ENCODE results near the gene AHRR. TPM values are rescaled to one million over a fixed set of nuclear protein-coding genes. Genes with fewer than 3 reads are reported as not detected.
"Not testable (repeated sequence)": the region's sequence is repeated elsewhere in the genome, so short reads cannot be mapped to it uniquely, and the experiment has no call there.

The AHRR gene
- 1.8 and 2.6 TPM in 2 replicates for total RNA-seq
- polyA plus RNA-seq: 1.8 and 2.4 TPM in 2 replicates

GRCh38 chr5:321230-321725 lies at the start of gene AHRR:
TSS of gene AHRR (plus strand) at chr5:321714. CDS start at chr5:343903, 22,189 bp downstream.
- no peak within 1 kb of the TSS for H3K27ac ChIP-seq
- DNase-seq (ENCODE audit: low spot score): peak; percentile 86
- peak within 1 kb of the TSS; percentile 100 for H3K4me2 ChIP-seq
- H4K20me1 ChIP-seq (ENCODE audit: insufficient read depth, poor library complexity, severe bottlenecking): no peaks in the 10 kb centered on the region
- peak within 1 kb of the TSS; percentile 94 for H3K4me3 ChIP-seq
- no peaks in the 10 kb centered on the region for H3K36me3 ChIP-seq (replicated peaks; ENCODE audit: insufficient read depth, low read depth)
- H3K79me2 ChIP-seq: no peaks in the 10 kb centered on the region
- TF ChIP-seq EZH2 (IDR thresholded peaks at IDR 0.05; ENCODE audit: borderline replicate concordance): peak; percentile 46
- TF ChIP-seq EZH2phosphoT487 (IDR thresholded peaks at IDR 0.05; ENCODE audit: low read depth, severe bottlenecking, unreplicated experiment): no peak
- TF ChIP-seq, protein P1, sequence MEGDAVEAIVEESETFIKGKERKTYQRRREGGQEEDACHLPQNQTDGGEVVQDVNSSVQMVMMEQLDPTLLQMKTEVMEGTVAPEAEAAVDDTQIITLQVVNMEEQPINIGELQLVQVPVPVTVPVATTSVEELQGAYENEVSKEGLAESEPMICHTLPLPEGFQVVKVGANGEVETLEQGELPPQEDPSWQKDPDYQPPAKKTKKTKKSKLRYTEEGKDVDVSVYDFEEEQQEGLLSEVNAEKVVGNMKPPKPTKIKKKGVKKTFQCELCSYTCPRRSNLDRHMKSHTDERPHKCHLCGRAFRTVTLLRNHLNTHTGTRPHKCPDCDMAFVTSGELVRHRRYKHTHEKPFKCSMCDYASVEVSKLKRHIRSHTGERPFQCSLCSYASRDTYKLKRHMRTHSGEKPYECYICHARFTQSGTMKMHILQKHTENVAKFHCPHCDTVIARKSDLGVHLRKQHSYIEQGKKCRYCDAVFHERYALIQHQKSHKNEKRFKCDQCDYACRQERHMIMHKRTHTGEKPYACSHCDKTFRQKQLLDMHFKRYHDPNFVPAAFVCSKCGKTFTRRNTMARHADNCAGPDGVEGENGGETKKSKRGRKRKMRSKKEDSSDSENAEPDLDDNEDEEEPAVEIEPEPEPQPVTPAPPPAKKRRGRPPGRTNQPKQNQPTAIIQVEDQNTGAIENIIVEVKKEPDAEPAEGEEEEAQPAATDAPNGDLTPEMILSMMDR (IDR thresholded peaks at IDR 0.05; ENCODE audit: poor library complexity): peak; percentile 49
- peaks cover 55% of the 10 kb centered on the region for H3K27me3 ChIP-seq
- no peaks in the 10 kb centered on the region for H3K9me3 ChIP-seq (ENCODE audit: low read depth)
- WGBS (ENCODE audit: low lambda C conversion rate, missing lambda C conversion rate): under 1% methylated on average over 28 of the region's 51 CpGs
- H3K9me2 ChIP-seq (replicated peaks; ENCODE audit: insufficient read depth): no peaks in the 10 kb centered on the region
- peak within 1 kb of the TSS; percentile 88 for H2AFZ ChIP-seq
- H3K4me1 ChIP-seq (ENCODE audit: insufficient read depth): peaks cover 9% of the 10 kb centered on the region

DNA sequence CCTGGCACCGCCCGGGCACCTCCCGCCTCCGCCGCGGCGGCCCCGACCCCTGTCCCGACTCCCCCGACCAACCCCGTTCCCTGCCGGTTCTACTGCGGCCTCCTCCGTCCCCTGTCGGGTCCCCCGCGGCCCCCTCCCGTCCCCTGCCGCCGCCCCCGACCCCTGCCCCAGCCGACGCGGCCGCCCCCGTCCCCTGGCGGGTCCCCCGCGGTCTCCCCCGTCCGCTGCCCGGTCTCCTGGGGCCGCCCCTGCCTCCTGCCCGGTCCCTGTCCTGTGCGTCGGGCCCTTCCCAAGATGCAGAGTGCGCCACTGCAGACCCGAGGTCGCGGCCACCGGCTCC lies 49.7 kb upstream of the AHRR start:
- not testable (repeated sequence) for H3K9me3 ChIP-seq (ENCODE audit: low read depth); H3K36me3 ChIP-seq (replicated peaks; ENCODE audit: insufficient read depth, low read depth); DNase-seq (ENCODE audit: low spot score); H3K4me1 ChIP-seq (ENCODE audit: insufficient read depth); H3K9me2 ChIP-seq (replicated peaks; ENCODE audit: insufficient read depth); H3K27me3 ChIP-seq; H2AFZ ChIP-seq
- Histone ChIP-seq H4K20me1 (ENCODE audit: insufficient read depth, poor library complexity, severe bottlenecking) (peaks cover 22% of the 10 kb centered on the region), H3K79me2 (peaks cover 41% of the 10 kb centered on the region), H3K4me3 (peak overlapping the region; percentile 37), H3K27ac (peak overlapping the region; percentile 69), H3K4me2 (peak overlapping the region; percentile 89)
- 0% methylated on average over 8 of the region's 41 CpGs for WGBS (ENCODE audit: low lambda C conversion rate, missing lambda C conversion rate)

- not testable (repeated sequence) for H2AFZ ChIP-seq; H3K9me2 ChIP-seq (replicated peaks; ENCODE audit: insufficient read depth); H3K9me3 ChIP-seq (ENCODE audit: low read depth); H3K36me3 ChIP-seq (replicated peaks; ENCODE audit: insufficient read depth, low read depth); H3K4me3 ChIP-seq; DNase-seq (ENCODE audit: low spot score); H3K27ac ChIP-seq; H3K4me1 ChIP-seq (ENCODE audit: insufficient read depth); H3K27me3 ChIP-seq
- H4K20me1 ChIP-seq (ENCODE audit: insufficient read depth, poor library complexity, severe bottlenecking): peaks cover 23% of the 10 kb centered on the region
- 86% methylated on average over 9 of the region's 9 CpGs for WGBS (ENCODE audit: low lambda C conversion rate, missing lambda C conversion rate)
- H3K79me2 ChIP-seq: peaks cover 53% of the 10 kb centered on the region
- peak overlapping the region; percentile 89 for H3K4me2 ChIP-seq
Measured at GRCh38 chr5:273091-273490, 48.4 kb upstream of the AHRR start.

- H3K4me3 ChIP-seq; H2AFZ ChIP-seq; H3K36me3 ChIP-seq (replicated peaks; ENCODE audit: insufficient read depth, low read depth); H3K27ac ChIP-seq; H3K9me2 ChIP-seq (replicated peaks; ENCODE audit: insufficient read depth); H3K27me3 ChIP-seq; H3K4me1 ChIP-seq (ENCODE audit: insufficient read depth); DNase-seq (ENCODE audit: low spot score); H3K9me3 ChIP-seq (ENCODE audit: low read depth): not testable (repeated sequence)
- WGBS (ENCODE audit: low lambda C conversion rate, missing lambda C conversion rate): 98% methylated on average over 7 of the region's 7 CpGs
- H3K4me2 ChIP-seq: peak overlapping the region; percentile 89
- peaks cover 23% of the 10 kb centered on the region for H4K20me1 ChIP-seq (ENCODE audit: insufficient read depth, poor library complexity, severe bottlenecking)
- peaks cover 57% of the 10 kb centered on the region for H3K79me2 ChIP-seq
Measured at GRCh38 chr5:273491-273890, 48.0 kb upstream of the AHRR start.

DNA sequence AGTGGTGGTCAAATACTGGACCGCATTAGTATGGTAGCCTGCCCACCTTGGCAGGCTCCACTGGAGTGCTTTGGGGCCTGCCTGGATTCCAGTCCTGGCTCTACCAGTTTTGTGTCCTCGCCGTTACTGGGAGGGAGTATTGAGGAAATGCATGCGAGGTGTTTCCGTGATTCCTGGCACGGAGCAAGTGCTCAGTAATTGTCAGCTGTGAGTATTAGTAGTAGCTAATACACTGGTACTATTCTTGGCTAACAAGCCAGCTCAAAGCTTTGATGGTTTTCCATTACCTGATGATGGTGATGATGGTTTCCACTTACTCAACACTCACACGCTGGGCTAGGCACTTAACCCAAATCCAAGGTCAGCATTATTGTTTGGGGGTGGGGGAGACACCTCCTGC lies 47.2 kb upstream of the AHRR start:
- 99% methylated on average over 7 of the region's 7 CpGs for WGBS (ENCODE audit: low lambda C conversion rate, missing lambda C conversion rate)
- H3K27me3 ChIP-seq; H2AFZ ChIP-seq; DNase-seq (ENCODE audit: low spot score); H3K36me3 ChIP-seq (replicated peaks; ENCODE audit: insufficient read depth, low read depth); H3K4me3 ChIP-seq; H3K9me3 ChIP-seq (ENCODE audit: low read depth); H3K9me2 ChIP-seq (replicated peaks; ENCODE audit: insufficient read depth); H3K4me1 ChIP-seq (ENCODE audit: insufficient read depth); H3K27ac ChIP-seq: not testable (repeated sequence)
- Histone ChIP-seq H3K79me2 (peaks cover 65% of the 10 kb centered on the region), H4K20me1 (ENCODE audit: insufficient read depth, poor library complexity, severe bottlenecking) (peaks cover 23% of the 10 kb centered on the region), H3K4me2 (peak overlapping the region; percentile 89)
